Calu3 (cell line): ENCODE data around the gene KRTAP10-10. TPM values are rescaled to one million over a fixed set of nuclear protein-coding genes. Genes with fewer than 3 reads are reported as not detected.

Experiments
- BruUV-seq: library from RNA; stranded (reverse); fragments of 400-500 nt; replicated peaks from 2 replicates; lab custom pipeline; 2021; lab: Mats Ljungman, UMichigan
- CTCF ChIA-PET: fragments of 300-600 bp; sonication (Branson Sonifier 250); formaldehyde crosslinking; loops from one replicate; lab custom pipeline; 2022; ENCODE audit warnings: antibody characterized with exemption; lab: Charles Lee
- DNase-seq: peaks from one replicate; pipeline ENCODE4 v3.0.0; 2022
- H3K27ac Mint-ChIP-seq: one replicate; pipeline ENCODE4 v1.8.0; 2022; ENCODE audit warnings: mixed read lengths; ENCODE audit not compliant: unreplicated experiment
- H3K27me3 Mint-ChIP-seq: one replicate; pipeline ENCODE4 v1.8.0; 2022; ENCODE audit warnings: mixed read lengths; ENCODE audit not compliant: unreplicated experiment
- H3K36me3 Mint-ChIP-seq: one replicate; pipeline ENCODE4 v1.8.0; 2022; ENCODE audit warnings: mild to moderate bottlenecking, moderate library complexity, mixed read lengths; ENCODE audit not compliant: insufficient read depth, unreplicated experiment
- H3K4me1 Mint-ChIP-seq: one replicate; pipeline ENCODE4 v1.8.0; 2022; ENCODE audit warnings: mild to moderate bottlenecking, low read depth, mixed read lengths; ENCODE audit not compliant: unreplicated experiment
- H3K4me3 Mint-ChIP-seq: one replicate; pipeline ENCODE4 v1.8.0; 2022; ENCODE audit warnings: mild to moderate bottlenecking, low read depth, moderate library complexity, mixed read lengths; ENCODE audit not compliant: unreplicated experiment
- H3K9me3 Mint-ChIP-seq: one replicate; pipeline ENCODE4 v1.8.0; 2022; ENCODE audit warnings: low read depth, mixed read lengths; ENCODE audit not compliant: unreplicated experiment
- intact Hi-C: fragments of 100-400 bp; cut with micrococcal nuclease; formaldehyde crosslinking; loops from one replicate; pipeline ENCODE4 v1.10.0; 2022; ENCODE audit not compliant: unreplicated experiment
- total RNA-seq: library from RNA; stranded (reverse); gene quantifications from 2 replicates; pipeline ENCODE4 v1.2.3, GENCODE V29; 2022
- TF ChIP-seq, protein P1 (sequence below): fragments of 200-600 bp; IDR thresholded peaks from one replicate; pipeline ENCODE4 v1.8.0; 2022; ENCODE audit warnings: antibody characterized with exemption; ENCODE audit not compliant: unreplicated experiment

Gene KRTAP10-10
- total RNA-seq, 1 experiment from 2014 or later: not detected

DNA sequence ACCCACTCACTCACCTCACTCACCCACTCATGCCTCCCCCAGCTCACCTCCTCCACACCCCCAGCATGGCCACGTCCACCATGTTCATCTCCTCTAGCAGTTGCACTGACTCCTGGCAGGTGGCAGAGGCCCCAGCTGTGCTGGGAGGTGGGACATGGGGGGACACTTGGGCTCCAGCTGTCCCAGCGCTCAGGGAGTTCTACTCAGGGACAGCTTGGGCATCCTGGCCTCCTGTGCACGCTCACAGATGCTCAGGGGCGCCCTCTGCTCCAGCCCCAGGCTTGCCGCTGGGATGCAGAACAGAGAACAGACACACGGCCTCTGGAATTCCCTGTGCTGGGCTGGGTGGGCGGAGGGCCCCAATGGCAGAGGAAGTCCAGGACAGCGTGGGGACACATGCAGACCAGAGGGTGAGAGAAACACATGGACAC, 20.1 kb upstream of the KRTAP10-10 start:
- TF ChIP-seq, protein P1, sequence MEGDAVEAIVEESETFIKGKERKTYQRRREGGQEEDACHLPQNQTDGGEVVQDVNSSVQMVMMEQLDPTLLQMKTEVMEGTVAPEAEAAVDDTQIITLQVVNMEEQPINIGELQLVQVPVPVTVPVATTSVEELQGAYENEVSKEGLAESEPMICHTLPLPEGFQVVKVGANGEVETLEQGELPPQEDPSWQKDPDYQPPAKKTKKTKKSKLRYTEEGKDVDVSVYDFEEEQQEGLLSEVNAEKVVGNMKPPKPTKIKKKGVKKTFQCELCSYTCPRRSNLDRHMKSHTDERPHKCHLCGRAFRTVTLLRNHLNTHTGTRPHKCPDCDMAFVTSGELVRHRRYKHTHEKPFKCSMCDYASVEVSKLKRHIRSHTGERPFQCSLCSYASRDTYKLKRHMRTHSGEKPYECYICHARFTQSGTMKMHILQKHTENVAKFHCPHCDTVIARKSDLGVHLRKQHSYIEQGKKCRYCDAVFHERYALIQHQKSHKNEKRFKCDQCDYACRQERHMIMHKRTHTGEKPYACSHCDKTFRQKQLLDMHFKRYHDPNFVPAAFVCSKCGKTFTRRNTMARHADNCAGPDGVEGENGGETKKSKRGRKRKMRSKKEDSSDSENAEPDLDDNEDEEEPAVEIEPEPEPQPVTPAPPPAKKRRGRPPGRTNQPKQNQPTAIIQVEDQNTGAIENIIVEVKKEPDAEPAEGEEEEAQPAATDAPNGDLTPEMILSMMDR: no peak
- no TSS peak for BruUV-seq
- H3K4me1 Mint-ChIP-seq: no peaks in the 10 kb centered on the region
- peaks cover 61% of the 10 kb centered on the region for H3K27me3 Mint-ChIP-seq
- H3K9me3 Mint-ChIP-seq: peaks cover 10% of the 10 kb centered on the region
- no peak overlapping the region for H3K4me3 Mint-ChIP-seq
- H3K27ac Mint-ChIP-seq: no peak overlapping the region
- CTCF ChIA-PET: no interaction called here
- no peak for DNase-seq
- H3K36me3 Mint-ChIP-seq: peaks cover 5% of the 10 kb centered on the region
- intact Hi-C loops: no loop called here

GRCh38 chr21:44618504-44618903, 18.7 kb upstream of the KRTAP10-10 start:
- no TSS peak for BruUV-seq

DNA sequence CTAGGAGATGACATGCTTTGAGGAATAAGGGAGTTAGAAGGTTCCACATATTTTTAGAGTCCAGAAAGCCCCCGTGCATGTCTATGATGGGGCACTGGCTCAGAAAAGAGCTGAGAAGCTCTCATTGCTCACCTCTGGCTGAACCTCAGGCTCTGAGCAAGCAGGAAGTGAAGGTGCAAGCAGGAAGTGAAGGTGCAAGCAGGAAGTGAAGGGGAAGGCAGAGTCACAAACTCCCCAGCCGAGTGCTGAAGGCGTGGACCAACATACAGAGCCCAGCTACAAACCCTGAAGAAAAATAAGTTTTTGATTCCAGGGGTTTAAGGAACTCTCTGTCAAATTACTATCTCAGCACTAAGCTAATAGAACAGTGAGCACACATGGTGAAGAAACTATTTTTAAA, 18.2 kb upstream of the KRTAP10-10 start:
- CTCF ChIA-PET: no interaction called here

More at GRCh38 chr21:44618504-44618903, 18.7 kb upstream of the KRTAP10-10 start:
- Mint-ChIP-seq H3K4me1 (no peaks in the 10 kb centered on the region), H3K9me3 (peaks cover 15% of the 10 kb centered on the region), H3K4me3 (no peak overlapping the region), H3K36me3 (peaks cover 5% of the 10 kb centered on the region), H3K27me3 (peaks cover 55% of the 10 kb centered on the region), H3K27ac (no peak overlapping the region)
- TF ChIP-seq, protein P1: no peak
- DNase-seq: no peak
- intact Hi-C loops: no loop called here
- CTCF ChIA-PET: no interaction called here

GRCh38 chr21:44619886-44620285, 17.3 kb upstream of the KRTAP10-10 start:
- no peak overlapping the region for H3K4me3 Mint-ChIP-seq
- no TSS peak for BruUV-seq
- DNase-seq: no peak
- H3K36me3 Mint-ChIP-seq: peaks cover 5% of the 10 kb centered on the region
- peaks cover 66% of the 10 kb centered on the region for H3K27me3 Mint-ChIP-seq
- H3K4me1 Mint-ChIP-seq: no peaks in the 10 kb centered on the region
- peaks cover 25% of the 10 kb centered on the region for H3K9me3 Mint-ChIP-seq
- intact Hi-C loops: no loop called here
- TF ChIP-seq, protein P1: no peak
- CTCF ChIA-PET: no interaction called here
- no peak overlapping the region for H3K27ac Mint-ChIP-seq

More for the DNA sequence above, 18.2 kb upstream of the KRTAP10-10 start:
- BruUV-seq: no TSS peak
- H3K27ac Mint-ChIP-seq: no peak overlapping the region
- H3K4me3 Mint-ChIP-seq: no peak overlapping the region
- H3K36me3 Mint-ChIP-seq: peaks cover 5% of the 10 kb centered on the region
- peaks cover 19% of the 10 kb centered on the region for H3K9me3 Mint-ChIP-seq
- no peak for DNase-seq
- no peaks in the 10 kb centered on the region for H3K4me1 Mint-ChIP-seq
- H3K27me3 Mint-ChIP-seq: peaks cover 57% of the 10 kb centered on the region
- intact Hi-C loops: no loop called here
- TF ChIP-seq, protein P1: no peak
